K562 (cell line): ENCODE results near the gene DNAJC11. TPM values are rescaled to one million over a fixed set of nuclear protein-coding genes. Genes with fewer than 3 reads are reported as not detected.

Source experiments
- CBFB ChIP-seq: sonication (generic); formaldehyde crosslinking; IDR thresholded peaks from 2 replicates; pipeline ENCODE4 v1.4.0; 2020; ENCODE audit warnings: mild to moderate bottlenecking, missing genetic modification reagents
- DEAF1 ChIP-seq: fragments of 450-650 bp; formaldehyde crosslinking; IDR thresholded peaks from 2 replicates; pipeline ENCODE4 v1.4.0; 2020; ENCODE audit warnings: mild to moderate bottlenecking, moderate library complexity
- KAT7 ChIP-seq: sonication (generic); formaldehyde crosslinking; IDR thresholded peaks from 2 replicates; pipeline ENCODE4 v1.8.0; 2022; ENCODE audit warnings: missing genetic modification reagents, mild to moderate bottlenecking, borderline replicate concordance
- MAFK ChIP-seq: IDR thresholded peaks from 2 replicates; pipeline ENCODE4 v1.6.1; 2011; ENCODE audit warnings: low read length, improper control_type of control experiment
- MTA2 ChIP-seq: fragments of 450-650 bp; IDR thresholded peaks from 2 replicates; pipeline ENCODE4 v1.6.1; 2016; ENCODE audit warnings: low read depth
- NR2C1 ChIP-seq, 2 experiments: fragments of 450-650 bp; IDR thresholded peaks; 2 replicates each; pipeline ENCODE4 v1.6.1; 2017; ENCODE audit warnings: mild to moderate bottlenecking in 2 of 2, antibody characterized with exemption in 1 of 2, inconsistent platforms in 1 of 2, missing compliant biosample characterization in 1 of 2, missing genetic modification characterization in 1 of 2
- RBBP5 ChIP-seq: fragments of 200-600 bp; sonication (generic); IDR thresholded peaks from 2 replicates; pipeline ENCODE4 v1.6.1; 2012; ENCODE audit warnings: borderline replicate concordance, mild to moderate bottlenecking, low read length, control low read depth, inconsistent platforms; ENCODE audit not compliant: insufficient read depth, poor library complexity, severe bottlenecking
- RBFOX2 ChIP-seq: fragments of 200-400 bp; formaldehyde crosslinking; IDR thresholded peaks from 2 replicates; pipeline ENCODE4 v1.6.1; 2017; ENCODE audit warnings: low read depth, mild to moderate bottlenecking, low read length, moderate library complexity
- SMARCA5 ChIP-seq: fragments of 450-650 bp; IDR thresholded peaks from 2 replicates; pipeline ENCODE4 v1.6.1; 2016
- TAF15 ChIP-seq: fragments of 200-400 bp; formaldehyde crosslinking; IDR thresholded peaks from 2 replicates; pipeline ENCODE4 v1.6.1; 2017; ENCODE audit warnings: mild to moderate bottlenecking, low read depth, low read length, moderate library complexity
- ZBTB7A ChIP-seq: IDR thresholded peaks from 2 replicates; pipeline ENCODE4 v1.6.1; 2011; ENCODE audit warnings: low read depth, mild to moderate bottlenecking, low read length, moderate library complexity, borderline replicate concordance; ENCODE audit not compliant: control insufficient read depth
- ZNF134 ChIP-seq: fragments of 250-450 bp; sonication (Bioruptor Pico); conservative IDR thresholded peaks from 2 replicates; pipeline ENCODE4 v1.4.0; 2020
- polyA plus RNA-seq, 8 experiments: library from polyadenylated mRNA; depleted of rRNA in 4 of 8; stranded (reverse) in 5 of 8; unstranded in 3 of 8; fragments of >200 nt; fragmentation: Nextera tagmentation in 2 of 8; fragmentation: Illumina TruSeq in 1 of 8; extraction: Ambion mirVana in 2 of 8; extraction: Trizol in 1 of 8; gene quantifications; 2 replicates each; pipeline versions ENCODE4 v1.2.1 to v1.2.3, GENCODE V29; 2011 to 2014; ENCODE audit warnings: inconsistent platforms in 1 of 8, missing spikeins in 1 of 8
- total RNA-seq, 7 experiments: library from RNA; depleted of rRNA in 6 of 7; stranded (reverse); fragments of >200 nt in 6 of 7; fragmentation: Illumina TruSeq in 2 of 7; extraction: Trizol in 2 of 7; gene quantifications; 2 replicates each; pipeline versions ENCODE4 v1.2.1 to v1.2.3, GENCODE V29; 2011 to 2021; ENCODE audit warnings: low replicate concordance in 1 of 7
- TF ChIP-seq, protein P1 (sequence below): fragments of 250-450 bp; sonication (Bioruptor Pico); IDR thresholded peaks from 2 replicates; pipeline ENCODE4 v1.4.0; 2020; ENCODE audit warnings: mild to moderate bottlenecking, moderate library complexity
- TF ChIP-seq, protein P2 (sequence below), 3 experiments: fragments of 200-800 bp in 1 of 3; fragments of 250-450 bp in 1 of 3; fragments of 450-650 bp in 1 of 3; sonication (Bioruptor Pico) in 1 of 3; sonication (Bioruptor generic) in 1 of 3; formaldehyde crosslinking in 1 of 3; IDR thresholded peaks; 2 replicates each; pipeline versions ENCODE4 v1.6.1 to v1.8.0; 2016 to 2022; ENCODE audit warnings: mild to moderate bottlenecking in 2 of 3, missing genetic modification characterization in 2 of 3, missing compliant biosample characterization in 1 of 3, moderate library complexity in 1 of 3
- TF ChIP-seq, protein P3 (sequence below): fragments of 250-450 bp; sonication (Bioruptor Pico); IDR thresholded peaks from 2 replicates; pipeline ENCODE4 v1.5.0; 2020; ENCODE audit warnings: mild to moderate bottlenecking, borderline replicate concordance

The DNAJC11 gene
- total and polyA plus RNA-seq, 9 of the 15 experiments (the other 6 are each of a cell fraction or from before 2014, with no cell fraction given) = 14.1 to 123 (median 76.6) TPM

GRCh38 chr1:6614019-6614928 lies 87.3 kb downstream of the DNAJC11 start (continued):
- TF ChIP-seq, protein P1, sequence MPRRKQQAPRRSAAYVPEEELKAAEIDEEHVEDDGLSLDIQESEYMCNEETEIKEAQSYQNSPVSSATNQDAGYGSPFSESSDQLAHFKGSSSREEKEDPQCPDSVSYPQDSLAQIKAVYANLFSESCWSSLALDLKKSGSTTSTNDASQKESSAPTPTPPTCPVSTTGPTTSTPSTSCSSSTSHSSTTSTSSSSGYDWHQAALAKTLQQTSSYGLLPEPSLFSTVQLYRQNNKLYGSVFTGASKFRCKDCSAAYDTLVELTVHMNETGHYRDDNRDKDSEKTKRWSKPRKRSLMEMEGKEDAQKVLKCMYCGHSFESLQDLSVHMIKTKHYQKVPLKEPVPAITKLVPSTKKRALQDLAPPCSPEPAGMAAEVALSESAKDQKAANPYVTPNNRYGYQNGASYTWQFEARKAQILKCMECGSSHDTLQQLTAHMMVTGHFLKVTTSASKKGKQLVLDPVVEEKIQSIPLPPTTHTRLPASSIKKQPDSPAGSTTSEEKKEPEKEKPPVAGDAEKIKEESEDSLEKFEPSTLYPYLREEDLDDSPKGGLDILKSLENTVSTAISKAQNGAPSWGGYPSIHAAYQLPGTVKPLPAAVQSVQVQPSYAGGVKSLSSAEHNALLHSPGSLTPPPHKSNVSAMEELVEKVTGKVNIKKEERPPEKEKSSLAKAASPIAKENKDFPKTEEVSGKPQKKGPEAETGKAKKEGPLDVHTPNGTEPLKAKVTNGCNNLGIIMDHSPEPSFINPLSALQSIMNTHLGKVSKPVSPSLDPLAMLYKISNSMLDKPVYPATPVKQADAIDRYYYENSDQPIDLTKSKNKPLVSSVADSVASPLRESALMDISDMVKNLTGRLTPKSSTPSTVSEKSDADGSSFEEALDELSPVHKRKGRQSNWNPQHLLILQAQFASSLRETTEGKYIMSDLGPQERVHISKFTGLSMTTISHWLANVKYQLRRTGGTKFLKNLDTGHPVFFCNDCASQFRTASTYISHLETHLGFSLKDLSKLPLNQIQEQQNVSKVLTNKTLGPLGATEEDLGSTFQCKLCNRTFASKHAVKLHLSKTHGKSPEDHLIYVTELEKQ (CRISPR knock-in tag) = no peak
- TF ChIP-seq, protein P2, sequence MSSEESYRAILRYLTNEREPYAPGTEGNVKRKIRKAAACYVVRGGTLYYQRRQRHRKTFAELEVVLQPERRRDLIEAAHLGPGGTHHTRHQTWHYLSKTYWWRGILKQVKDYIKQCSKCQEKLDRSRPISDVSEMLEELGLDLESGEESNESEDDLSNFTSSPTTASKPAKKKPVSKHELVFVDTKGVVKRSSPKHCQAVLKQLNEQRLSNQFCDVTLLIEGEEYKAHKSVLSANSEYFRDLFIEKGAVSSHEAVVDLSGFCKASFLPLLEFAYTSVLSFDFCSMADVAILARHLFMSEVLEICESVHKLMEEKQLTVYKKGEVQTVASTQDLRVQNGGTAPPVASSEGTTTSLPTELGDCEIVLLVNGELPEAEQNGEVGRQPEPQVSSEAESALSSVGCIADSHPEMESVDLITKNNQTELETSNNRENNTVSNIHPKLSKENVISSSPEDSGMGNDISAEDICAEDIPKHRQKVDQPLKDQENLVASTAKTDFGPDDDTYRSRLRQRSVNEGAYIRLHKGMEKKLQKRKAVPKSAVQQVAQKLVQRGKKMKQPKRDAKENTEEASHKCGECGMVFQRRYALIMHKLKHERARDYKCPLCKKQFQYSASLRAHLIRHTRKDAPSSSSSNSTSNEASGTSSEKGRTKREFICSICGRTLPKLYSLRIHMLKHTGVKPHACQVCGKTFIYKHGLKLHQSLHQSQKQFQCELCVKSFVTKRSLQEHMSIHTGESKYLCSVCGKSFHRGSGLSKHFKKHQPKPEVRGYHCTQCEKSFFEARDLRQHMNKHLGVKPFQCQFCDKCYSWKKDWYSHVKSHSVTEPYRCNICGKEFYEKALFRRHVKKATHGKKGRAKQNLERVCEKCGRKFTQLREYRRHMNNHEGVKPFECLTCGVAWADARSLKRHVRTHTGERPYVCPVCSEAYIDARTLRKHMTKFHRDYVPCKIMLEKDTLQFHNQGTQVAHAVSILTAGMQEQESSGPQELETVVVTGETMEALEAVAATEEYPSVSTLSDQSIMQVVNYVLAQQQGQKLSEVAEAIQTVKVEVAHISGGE (CRISPR knock-in tag; IDR thresholded peaks at IDR 0.05) = peak in 1 of 3 experiments; percentile 30; a peak in 1 of 6 replicates
- no peak for TF ChIP-seq NR2C1 (IDR thresholded peaks at IDR 0.05)
- no peak for TF ChIP-seq NR2C1 (tag; IDR thresholded peaks at IDR 0.05)
- no peak for TF ChIP-seq CBFB (CRISPR knock-in tag)
- peak; percentile 87 for TF ChIP-seq ZBTB7A
- no peak for TF ChIP-seq MAFK
- no peak for TF ChIP-seq MTA2
- TF ChIP-seq KAT7 (CRISPR knock-in tag) = no peak
- TF ChIP-seq SMARCA5 = no peak
- no peak for TF ChIP-seq ZNF134 (CRISPR knock-in tag)
- TF ChIP-seq TAF15 = no peak
- peak; percentile 23 for TF ChIP-seq RBBP5
- TF ChIP-seq, protein P3, sequence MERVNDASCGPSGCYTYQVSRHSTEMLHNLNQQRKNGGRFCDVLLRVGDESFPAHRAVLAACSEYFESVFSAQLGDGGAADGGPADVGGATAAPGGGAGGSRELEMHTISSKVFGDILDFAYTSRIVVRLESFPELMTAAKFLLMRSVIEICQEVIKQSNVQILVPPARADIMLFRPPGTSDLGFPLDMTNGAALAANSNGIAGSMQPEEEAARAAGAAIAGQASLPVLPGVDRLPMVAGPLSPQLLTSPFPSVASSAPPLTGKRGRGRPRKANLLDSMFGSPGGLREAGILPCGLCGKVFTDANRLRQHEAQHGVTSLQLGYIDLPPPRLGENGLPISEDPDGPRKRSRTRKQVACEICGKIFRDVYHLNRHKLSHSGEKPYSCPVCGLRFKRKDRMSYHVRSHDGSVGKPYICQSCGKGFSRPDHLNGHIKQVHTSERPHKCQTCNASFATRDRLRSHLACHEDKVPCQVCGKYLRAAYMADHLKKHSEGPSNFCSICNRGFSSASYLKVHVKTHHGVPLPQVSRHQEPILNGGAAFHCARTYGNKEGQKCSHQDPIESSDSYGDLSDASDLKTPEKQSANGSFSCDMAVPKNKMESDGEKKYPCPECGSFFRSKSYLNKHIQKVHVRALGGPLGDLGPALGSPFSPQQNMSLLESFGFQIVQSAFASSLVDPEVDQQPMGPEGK (CRISPR knock-in tag) = no peak
- no peak for TF ChIP-seq DEAF1 (CRISPR knock-in tag)
- TF ChIP-seq RBFOX2 = peak; percentile 66
